Skin epidermis (tissue), 12 donors: Measurements from ENCODE around the gene AFF3.
"Not testable (repeated sequence)": the region's sequence is repeated elsewhere in the genome, so short reads cannot be mapped to it uniquely, and the experiment has no call there.

Experiments
- H3K27ac ChIP-seq, 21 experiments: fragments of 200-600 bp; sonication (generic) in 11 of 21; one replicate each; pipeline ENCODE4 v1.5.0; 2020; ENCODE audit warnings: mild to moderate bottlenecking in 3 of 21, inconsistent platforms in 2 of 21, moderate library complexity in 2 of 21
- H3K4me3 ChIP-seq, 7 experiments: fragments of 200-600 bp; sonication (generic) in 2 of 7; one replicate each; pipeline ENCODE4 v1.5.0; 2020; ENCODE audit warnings: inconsistent platforms in 2 of 7, mild to moderate bottlenecking in 2 of 7, moderate library complexity in 1 of 7

Gene AFF3

GRCh38 chr2:99947366-99947765 lies 195.0 kb downstream of the AFF3 start:
- not testable (repeated sequence) for H3K4me3 ChIP-seq, H3K27ac ChIP-seq

GRCh38 chr2:99944019-99944418 lies 198.4 kb downstream of the AFF3 start:
- Histone ChIP-seq H3K27ac (no peak overlapping the region), H3K4me3 (no peak overlapping the region)

- Histone ChIP-seq H3K4me3 (no peak overlapping the region), H3K27ac (no peak overlapping the region)
Measured at GRCh38 chr2:99942561-99943347, 199.6 kb downstream of the AFF3 start.

- H3K27ac ChIP-seq: no peak overlapping the region
- H3K4me3 ChIP-seq: no peak overlapping the region
Measured at GRCh38 chr2:99940963-99941362, 201.4 kb downstream of the AFF3 start.

GRCh38 chr2:99939135-99939534 lies 203.3 kb downstream of the AFF3 start:
- Histone ChIP-seq H3K4me3 (no peak overlapping the region), H3K27ac (no peak overlapping the region)

GRCh38 chr2:99938250-99938649 lies 204.1 kb downstream of the AFF3 start:
- no peak overlapping the region for H3K27ac ChIP-seq
- no peak overlapping the region for H3K4me3 ChIP-seq

- no peak overlapping the region for H3K27ac ChIP-seq
- H3K4me3 ChIP-seq: no peak overlapping the region
Measured at GRCh38 chr2:99936065-99936464, 206.3 kb downstream of the AFF3 start.

GRCh38 chr2:99935662-99936061 lies 206.7 kb downstream of the AFF3 start:
- H3K27ac ChIP-seq: no peak overlapping the region
- H3K4me3 ChIP-seq: no peak overlapping the region

GRCh38 chr2:99933894-99934650 lies 208.3 kb downstream of the AFF3 start:
- no peak overlapping the region for H3K4me3 ChIP-seq
- H3K27ac ChIP-seq: no peak overlapping the region

GRCh38 chr2:99933491-99933890 lies 208.9 kb downstream of the AFF3 start:
- not testable (repeated sequence) for H3K27ac ChIP-seq, H3K4me3 ChIP-seq

- Histone ChIP-seq H3K4me3 (no peak overlapping the region), H3K27ac (no peak overlapping the region)
Measured at GRCh38 chr2:99928470-99929053, 213.8 kb downstream of the AFF3 start.

GRCh38 chr2:99927690-99928207 lies 214.6 kb downstream of the AFF3 start:
- H3K27ac ChIP-seq, H3K4me3 ChIP-seq: not testable (repeated sequence)

- Histone ChIP-seq H3K4me3 (no peak overlapping the region), H3K27ac (no peak overlapping the region)
Measured at GRCh38 chr2:99926986-99927385, 215.4 kb downstream of the AFF3 start.

GRCh38 chr2:99925960-99926359 lies 216.4 kb downstream of the AFF3 start:
- H3K4me3 ChIP-seq: no peak overlapping the region

GRCh38 chr2:99922664-99923063 lies 219.7 kb downstream of the AFF3 start:
- Histone ChIP-seq H3K27ac (no peak overlapping the region), H3K4me3 (no peak overlapping the region)

More at GRCh38 chr2:99925960-99926359, 216.4 kb downstream of the AFF3 start:
- H3K27ac ChIP-seq: no peak overlapping the region

GRCh38 chr2:99921903-99922302 lies 220.5 kb downstream of the AFF3 start:
- Histone ChIP-seq H3K4me3 (no peak overlapping the region), H3K27ac (no peak overlapping the region)

GRCh38 chr2:99918389-99918788 lies 224.0 kb downstream of the AFF3 start:
- Histone ChIP-seq H3K27ac (no peak overlapping the region), H3K4me3 (no peak overlapping the region)

GRCh38 chr2:99915108-99915675 lies 227.2 kb downstream of the AFF3 start:
- no peak overlapping the region for H3K4me3 ChIP-seq
- H3K27ac ChIP-seq: no peak overlapping the region

GRCh38 chr2:99911736-99912135 lies 230.7 kb downstream of the AFF3 start:
- Histone ChIP-seq H3K27ac (no peak overlapping the region), H3K4me3 (no peak overlapping the region)

- no peak overlapping the region for H3K27ac ChIP-seq
- no peak overlapping the region for H3K4me3 ChIP-seq
Measured at GRCh38 chr2:99910902-99911301, 231.5 kb downstream of the AFF3 start.
